ENCODE data around the gene ATG16L1. TPM values are rescaled to one million over a fixed set of nuclear protein-coding genes. Genes with fewer than 3 reads are reported as not detected.

The ATG16L1 gene
- total RNA-seq, 1 experiment from 2014 or later = 42.0 TPM

GRCh38 chr2:233270366-233270765, 18.9 kb downstream of the ATG16L1 start:
- H3T11ph ChIP-seq (ENCODE audit: low read length) = no peak overlapping the region
- H2AFZ ChIP-seq (ENCODE audit: low read length) = no peak overlapping the region
- H3K79me2 ChIP-seq (ENCODE audit: insufficient read depth, low read length) = no peaks in the 10 kb centered on the region
- no peak overlapping the region for H3K27ac ChIP-seq (ENCODE audit: insufficient read length, low read depth, low read length)
- H3K9me3 ChIP-seq (ENCODE audit: control insufficient read depth, low read depth, low read length) = no peaks in the 10 kb centered on the region
- no peaks in the 10 kb centered on the region for H3K79me1 ChIP-seq (ENCODE audit: insufficient read depth, low read depth, low read length, poor library complexity, severe bottlenecking)
- H3K27me3 Mint-ChIP-seq (ENCODE audit: low read depth) = no peaks in the 10 kb centered on the region
- no peaks in the 10 kb centered on the region for H3K27me3 ChIP-seq (ENCODE audit: insufficient read depth, low read length)
- no peak overlapping the region for H4K8ac ChIP-seq (replicated peaks; ENCODE audit: insufficient read length, low read depth, low read length)
- no peak overlapping the region for H2AK5ac ChIP-seq (ENCODE audit: insufficient read length, low read length)
- H3K27ac Mint-ChIP-seq = peak overlapping the region in 1 of 3 experiments; percentile 41; a peak in 1 of 7 replicates
- peaks cover 32 to 94% (median 86%) of the 10 kb centered on the region in 3 experiments for H3K36me3 Mint-ChIP-seq (ENCODE audit: insufficient read depth in 1 of 3, low read depth in 3 of 3)
- H4K20me1 ChIP-seq (ENCODE audit: control insufficient read depth, insufficient read depth, insufficient read length) = no peaks in the 10 kb centered on the region
- H3K9me3 Mint-ChIP-seq = no peaks in the 10 kb centered on the region
- no peak overlapping the region for H3K18ac ChIP-seq (ENCODE audit: insufficient read length, low read depth, low read length)
- H2BK20ac ChIP-seq (ENCODE audit: low read depth, low read length, poor library complexity, severe bottlenecking) = no peak overlapping the region
- no peak overlapping the region for H3K56ac ChIP-seq (ENCODE audit: insufficient read length, low read depth, low read length)
- no peak overlapping the region for H2BK12ac ChIP-seq (ENCODE audit: insufficient read length, low read depth, low read length)
- no peak overlapping the region for H3K4me3 Mint-ChIP-seq
- H3K4ac ChIP-seq (ENCODE audit: low read depth, low read length) = no peak overlapping the region
- H3K4me1 ChIP-seq (ENCODE audit: insufficient read depth, low read length) = no peaks in the 10 kb centered on the region
- no peak overlapping the region for H3K14ac ChIP-seq (ENCODE audit: insufficient read depth, low read length)
- no peak overlapping the region for H4K91ac ChIP-seq (ENCODE audit: insufficient read length, low read depth, low read length)
- H3K4me2 ChIP-seq (ENCODE audit: insufficient read depth, insufficient read length, low read length) = no peak overlapping the region
- H3K23me2 ChIP-seq (ENCODE audit: insufficient read length, low read depth, low read length, poor library complexity, severe bottlenecking) = no peaks in the 10 kb centered on the region
- no CpG with 5 or more reads among the region's 5 CpGs for WGBS (ENCODE audit: extremely low coverage, insufficient read length, low lambda C conversion rate)
- no peak overlapping the region for H2BK120ac ChIP-seq (ENCODE audit: low read depth, low read length, poor library complexity, severe bottlenecking)
- DNase-seq = no peak
- no peak overlapping the region for H3K9ac ChIP-seq (ENCODE audit: extremely low read depth, insufficient read length, low read length)
- TF ChIP-seq, protein P1, sequence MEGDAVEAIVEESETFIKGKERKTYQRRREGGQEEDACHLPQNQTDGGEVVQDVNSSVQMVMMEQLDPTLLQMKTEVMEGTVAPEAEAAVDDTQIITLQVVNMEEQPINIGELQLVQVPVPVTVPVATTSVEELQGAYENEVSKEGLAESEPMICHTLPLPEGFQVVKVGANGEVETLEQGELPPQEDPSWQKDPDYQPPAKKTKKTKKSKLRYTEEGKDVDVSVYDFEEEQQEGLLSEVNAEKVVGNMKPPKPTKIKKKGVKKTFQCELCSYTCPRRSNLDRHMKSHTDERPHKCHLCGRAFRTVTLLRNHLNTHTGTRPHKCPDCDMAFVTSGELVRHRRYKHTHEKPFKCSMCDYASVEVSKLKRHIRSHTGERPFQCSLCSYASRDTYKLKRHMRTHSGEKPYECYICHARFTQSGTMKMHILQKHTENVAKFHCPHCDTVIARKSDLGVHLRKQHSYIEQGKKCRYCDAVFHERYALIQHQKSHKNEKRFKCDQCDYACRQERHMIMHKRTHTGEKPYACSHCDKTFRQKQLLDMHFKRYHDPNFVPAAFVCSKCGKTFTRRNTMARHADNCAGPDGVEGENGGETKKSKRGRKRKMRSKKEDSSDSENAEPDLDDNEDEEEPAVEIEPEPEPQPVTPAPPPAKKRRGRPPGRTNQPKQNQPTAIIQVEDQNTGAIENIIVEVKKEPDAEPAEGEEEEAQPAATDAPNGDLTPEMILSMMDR (conservative IDR thresholded peaks at IDR 0.05) = no peak
- no peaks in the 10 kb centered on the region; a peak in 1 of 4 replicates for H3K4me1 Mint-ChIP-seq
- H2BK5ac ChIP-seq (ENCODE audit: insufficient read length, low read length) = no peak overlapping the region
- H2BK15ac ChIP-seq (ENCODE audit: low read depth, low read length) = no peak overlapping the region
- no peak overlapping the region for H3K23ac ChIP-seq (ENCODE audit: insufficient read length, low read depth, low read length)
- no peak overlapping the region for H4K5ac ChIP-seq (ENCODE audit: insufficient read length, low read depth, low read length)

All from H9 (cell line).